Activated gamma-delta T cell treated with Interleukin-2 at 50 U/mL for 16 hours (primary cell): Measurements from ENCODE around the gene THSD4.
"Not testable (repeated sequence)": the region's sequence is repeated elsewhere in the genome, so short reads cannot be mapped to it uniquely, and the experiment has no call there.

Experiments
- DNase-seq: peaks from one replicate; pipeline ENCODE4 v3.0.0-alpha.2; 2020

THSD4 gene

GRCh38 chr15:71709808-71710418, 594.6 kb downstream of the THSD4 start:
- no peak for DNase-seq

GRCh38 chr15:71712182-71712581, 596.9 kb downstream of the THSD4 start:
- DNase-seq = no peak

- no peak for DNase-seq
Measured at GRCh38 chr15:71713191-71713809, 598.0 kb downstream of the THSD4 start.

GRCh38 chr15:71715914-71716313, 600.6 kb downstream of the THSD4 start:
- no peak for DNase-seq

- DNase-seq = no peak
Measured at GRCh38 chr15:71716990-71717389, 601.7 kb downstream of the THSD4 start.

GRCh38 chr15:71718116-71718910, 603.0 kb downstream of the THSD4 start:
- no peak for DNase-seq

- DNase-seq = no peak
Measured at GRCh38 chr15:71723344-71723743, 608.1 kb downstream of the THSD4 start.

- DNase-seq = not testable (repeated sequence)
Measured at GRCh38 chr15:71725207-71725955, 610.1 kb downstream of the THSD4 start.

GRCh38 chr15:71728881-71729280, 613.6 kb downstream of the THSD4 start:
- no peak for DNase-seq

GRCh38 chr15:71729319-71729718, 614.0 kb downstream of the THSD4 start:
- no peak for DNase-seq

- peak; percentile 12 for DNase-seq
Measured at GRCh38 chr15:71730277-71731144, 615.2 kb downstream of the THSD4 start.

- DNase-seq = no peak
Measured at GRCh38 chr15:71732636-71733035, 617.4 kb downstream of the THSD4 start.

- no peak for DNase-seq
Measured at GRCh38 chr15:71733122-71733521, 617.9 kb downstream of the THSD4 start.

- DNase-seq = no peak
Measured at GRCh38 chr15:71734709-71735384, 619.6 kb downstream of the THSD4 start.

GRCh38 chr15:71735385-71735757, 620.1 kb downstream of the THSD4 start:
- DNase-seq = no peak

- DNase-seq = no peak
Measured at GRCh38 chr15:71736286-71736947, 621.1 kb downstream of the THSD4 start.

- DNase-seq = no peak
Measured at GRCh38 chr15:71737761-71738160, 622.5 kb downstream of the THSD4 start.

GRCh38 chr15:71739355-71739754, 624.1 kb downstream of the THSD4 start:
- DNase-seq = no peak

GRCh38 chr15:71742964-71743363, 627.7 kb downstream of the THSD4 start:
- no peak for DNase-seq

GRCh38 chr15:71743861-71744382, 628.7 kb downstream of the THSD4 start:
- peak; percentile 54 for DNase-seq

- DNase-seq = no peak
Measured at GRCh38 chr15:71746719-71747118, 631.4 kb downstream of the THSD4 start.
